Retinal pigment epithelial cell (primary cell): ENCODE data around the gene LMOD2.

Source experiments
- DNase-seq: peaks from one replicate; pipeline ENCODE4 v3.0.0-alpha.2; 2010; ENCODE audit warnings: low read depth
- H3K4me3 ChIP-seq: 2 replicates; pipeline ENCODE4 v1.5.1; 2011; ENCODE audit warnings: mild to moderate bottlenecking, low read length, control low read depth, moderate library complexity
- TF ChIP-seq, protein P1 (sequence below): conservative IDR thresholded peaks from 2 replicates; pipeline ENCODE4 v1.5.1; 2011; ENCODE audit warnings: low read depth, low read length, control low read depth, inconsistent platforms

LMOD2 gene

DNA sequence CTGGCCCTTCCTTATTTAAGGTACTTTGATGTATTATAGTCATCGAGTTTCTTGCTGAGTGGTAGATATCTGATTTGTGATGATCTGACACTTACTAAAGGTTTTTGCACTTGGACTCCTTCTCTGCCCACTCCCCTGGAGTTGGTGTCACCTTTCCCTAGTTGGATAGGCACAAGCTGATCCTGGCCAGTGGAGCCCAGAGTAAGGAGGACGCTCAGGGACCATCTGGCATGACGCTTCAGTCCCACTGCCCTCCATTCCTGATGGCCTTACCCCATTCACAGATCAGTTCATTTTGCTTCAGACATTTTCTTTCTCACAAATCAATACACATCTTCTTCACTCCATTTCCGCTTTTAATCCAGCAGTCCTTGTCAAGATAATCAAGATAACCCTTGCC lies 34.0 kb upstream of the LMOD2 start:
- TF ChIP-seq, protein P1, sequence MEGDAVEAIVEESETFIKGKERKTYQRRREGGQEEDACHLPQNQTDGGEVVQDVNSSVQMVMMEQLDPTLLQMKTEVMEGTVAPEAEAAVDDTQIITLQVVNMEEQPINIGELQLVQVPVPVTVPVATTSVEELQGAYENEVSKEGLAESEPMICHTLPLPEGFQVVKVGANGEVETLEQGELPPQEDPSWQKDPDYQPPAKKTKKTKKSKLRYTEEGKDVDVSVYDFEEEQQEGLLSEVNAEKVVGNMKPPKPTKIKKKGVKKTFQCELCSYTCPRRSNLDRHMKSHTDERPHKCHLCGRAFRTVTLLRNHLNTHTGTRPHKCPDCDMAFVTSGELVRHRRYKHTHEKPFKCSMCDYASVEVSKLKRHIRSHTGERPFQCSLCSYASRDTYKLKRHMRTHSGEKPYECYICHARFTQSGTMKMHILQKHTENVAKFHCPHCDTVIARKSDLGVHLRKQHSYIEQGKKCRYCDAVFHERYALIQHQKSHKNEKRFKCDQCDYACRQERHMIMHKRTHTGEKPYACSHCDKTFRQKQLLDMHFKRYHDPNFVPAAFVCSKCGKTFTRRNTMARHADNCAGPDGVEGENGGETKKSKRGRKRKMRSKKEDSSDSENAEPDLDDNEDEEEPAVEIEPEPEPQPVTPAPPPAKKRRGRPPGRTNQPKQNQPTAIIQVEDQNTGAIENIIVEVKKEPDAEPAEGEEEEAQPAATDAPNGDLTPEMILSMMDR, result no peak
- H3K4me3 ChIP-seq, result no peak overlapping the region
- no peak for DNase-seq

DNA sequence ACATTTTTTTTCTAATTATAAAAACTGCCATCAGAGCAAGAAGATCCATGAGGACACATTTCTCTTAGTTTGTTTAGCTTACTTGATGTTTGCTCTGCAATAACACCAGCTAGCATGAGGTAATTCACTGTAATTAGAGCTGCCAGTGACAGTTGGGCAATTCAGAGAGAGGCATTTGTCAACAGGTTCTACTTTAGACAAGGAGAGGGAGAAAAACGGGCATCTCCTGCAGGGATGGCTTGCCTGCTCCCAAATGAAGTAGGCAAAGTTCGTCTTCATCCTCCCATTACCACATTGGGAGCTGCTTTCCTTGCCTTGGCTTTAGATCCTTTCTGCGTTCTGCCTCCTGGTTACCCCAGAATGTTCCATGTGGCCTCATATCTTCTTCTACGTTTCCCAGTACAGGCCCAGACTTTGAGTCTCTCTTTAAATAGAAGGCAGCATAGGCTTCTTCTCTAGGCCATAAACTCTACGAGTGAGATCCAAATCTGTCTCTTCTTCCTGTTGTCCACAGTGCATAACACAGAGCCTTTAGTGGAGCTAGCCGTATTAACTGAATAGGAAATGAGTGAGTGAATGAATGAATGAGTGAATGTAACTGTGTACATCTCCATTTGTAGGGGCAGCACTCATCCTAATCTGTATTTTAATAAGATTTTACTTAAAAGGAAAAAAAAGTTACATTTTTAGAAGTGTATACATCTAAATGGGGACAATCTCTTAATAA lies 32.8 kb upstream of the LMOD2 start:
- H3K4me3 ChIP-seq, result no peak overlapping the region
- DNase-seq, result no peak
- TF ChIP-seq, protein P1, result no peak

DNA sequence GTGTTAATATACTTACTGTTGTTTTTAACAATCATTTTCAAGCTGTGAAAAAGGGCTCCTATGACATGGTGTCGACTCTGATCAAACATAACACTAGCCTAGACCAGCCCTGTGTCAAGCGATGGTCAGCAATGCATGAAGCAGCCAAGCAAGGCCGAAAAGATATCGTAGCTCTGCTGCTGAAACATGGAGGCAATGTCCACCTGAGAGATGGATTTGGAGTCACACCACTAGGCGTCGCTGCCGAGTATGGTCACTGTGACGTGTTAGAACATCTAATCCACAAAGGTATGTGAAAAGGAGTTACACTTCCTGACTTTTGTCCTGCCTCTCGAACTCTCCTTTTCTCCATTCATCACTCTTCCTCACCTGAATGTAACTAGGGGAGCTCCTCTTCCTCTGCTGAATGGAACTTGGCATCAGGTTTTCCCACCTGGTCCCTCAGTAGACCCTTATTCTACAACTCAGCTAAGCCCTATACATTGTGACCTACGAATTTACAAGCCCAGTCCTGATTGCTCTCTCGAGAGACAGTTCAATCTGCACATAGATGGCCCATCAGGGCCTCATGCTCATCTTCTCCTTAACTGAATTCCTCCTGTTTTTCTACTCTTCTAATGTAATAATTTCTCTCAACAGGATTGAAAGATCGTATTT lies 31.0 kb upstream of the LMOD2 start:
- no peak overlapping the region for H3K4me3 ChIP-seq
- no peak for DNase-seq
- TF ChIP-seq, protein P1, result peak; percentile 67

DNA sequence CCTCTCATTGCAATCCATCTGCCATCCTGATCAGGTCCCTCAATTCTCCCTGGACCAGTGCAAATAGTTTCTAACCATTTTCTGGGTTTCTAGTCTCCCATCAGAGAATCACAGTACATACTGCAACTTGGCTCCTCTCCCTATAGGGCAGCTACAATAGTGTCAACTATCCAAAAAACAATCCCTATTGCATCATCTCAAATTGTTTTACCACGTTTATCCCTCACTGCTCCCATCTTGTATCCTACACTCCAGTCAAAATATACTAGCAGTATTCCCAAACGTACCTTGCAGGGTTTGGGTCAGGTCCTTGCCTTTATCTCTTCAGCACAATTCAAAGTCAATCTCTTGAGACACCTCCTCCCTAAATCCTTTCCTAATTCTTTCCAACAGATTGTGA lies 30.4 kb upstream of the LMOD2 start:
- no peak for DNase-seq
- H3K4me3 ChIP-seq, result no peak overlapping the region
- TF ChIP-seq, protein P1, result no peak

DNA sequence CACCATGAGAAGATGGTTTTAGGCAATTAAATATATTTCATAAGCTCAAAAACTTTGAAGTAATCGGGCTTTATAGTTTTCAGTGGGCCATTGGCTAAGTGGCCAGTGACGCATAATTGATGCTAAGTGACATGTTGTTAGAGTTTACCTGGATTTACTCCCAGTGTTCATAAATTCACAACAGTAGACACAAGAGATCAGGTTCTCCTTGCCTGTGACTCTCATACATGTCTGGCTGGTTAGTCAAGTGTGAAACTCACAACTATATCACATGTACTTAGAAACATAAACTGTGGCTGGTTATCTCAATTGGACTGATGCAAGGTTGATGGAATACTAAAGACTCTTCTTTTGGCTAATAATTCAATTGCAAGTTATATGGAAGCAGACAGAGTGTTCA lies 27.8 kb upstream of the LMOD2 start:
- H3K4me3 ChIP-seq, result no peak overlapping the region
- peak; percentile 56 for DNase-seq
- TF ChIP-seq, protein P1, result no peak

DNA sequence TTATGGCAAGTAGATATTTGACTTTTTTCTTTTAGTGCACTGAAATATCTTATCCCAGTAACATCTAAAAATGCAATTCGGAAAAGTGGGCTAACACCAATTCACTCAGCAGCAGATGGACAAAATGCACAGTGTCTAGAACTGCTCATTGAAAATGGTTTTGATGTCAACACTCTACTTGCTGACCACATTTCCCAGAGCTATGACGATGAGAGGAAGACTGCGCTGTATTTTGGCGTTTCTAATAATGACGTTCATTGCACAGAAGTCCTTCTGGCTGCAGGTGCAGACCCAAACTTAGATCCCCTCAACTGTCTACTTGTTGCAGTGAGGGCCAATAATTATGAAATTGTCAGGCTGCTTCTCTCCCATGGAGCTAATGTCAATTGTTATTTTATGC lies 26.8 kb upstream of the LMOD2 start:
- no peak for DNase-seq
- TF ChIP-seq, protein P1, result no peak
- no peak overlapping the region for H3K4me3 ChIP-seq

DNA sequence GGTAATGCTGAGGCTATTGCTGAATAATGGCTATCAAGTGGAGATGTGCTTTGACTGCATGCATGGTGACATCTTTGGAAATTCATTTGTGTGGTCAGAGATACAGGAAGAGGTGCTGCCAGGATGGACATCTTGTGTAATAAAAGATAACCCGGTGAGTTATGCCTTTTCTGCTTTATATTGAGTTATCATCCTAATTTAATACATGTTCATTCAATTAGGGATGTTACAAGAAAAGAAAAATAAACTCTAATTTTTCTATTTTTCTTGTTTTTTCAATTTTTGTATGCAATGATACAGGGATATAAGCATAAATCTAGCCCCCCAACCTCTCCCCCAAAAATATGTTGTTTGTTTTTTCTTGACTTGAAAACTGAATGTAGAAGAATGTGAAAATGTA lies 26.4 kb upstream of the LMOD2 start:
- H3K4me3 ChIP-seq, result no peak overlapping the region
- DNase-seq, result no peak
- TF ChIP-seq, protein P1, result no peak
